Embryonic facial prominence (tissue), 1 donor: ENCODE data around the gene UBAP2.

Source experiments
- DNase-seq: peaks from one replicate; pipeline ENCODE4 v3.0.0-alpha.2; 2016; ENCODE audit errors: extremely low spot score

The UBAP2 gene

DNA sequence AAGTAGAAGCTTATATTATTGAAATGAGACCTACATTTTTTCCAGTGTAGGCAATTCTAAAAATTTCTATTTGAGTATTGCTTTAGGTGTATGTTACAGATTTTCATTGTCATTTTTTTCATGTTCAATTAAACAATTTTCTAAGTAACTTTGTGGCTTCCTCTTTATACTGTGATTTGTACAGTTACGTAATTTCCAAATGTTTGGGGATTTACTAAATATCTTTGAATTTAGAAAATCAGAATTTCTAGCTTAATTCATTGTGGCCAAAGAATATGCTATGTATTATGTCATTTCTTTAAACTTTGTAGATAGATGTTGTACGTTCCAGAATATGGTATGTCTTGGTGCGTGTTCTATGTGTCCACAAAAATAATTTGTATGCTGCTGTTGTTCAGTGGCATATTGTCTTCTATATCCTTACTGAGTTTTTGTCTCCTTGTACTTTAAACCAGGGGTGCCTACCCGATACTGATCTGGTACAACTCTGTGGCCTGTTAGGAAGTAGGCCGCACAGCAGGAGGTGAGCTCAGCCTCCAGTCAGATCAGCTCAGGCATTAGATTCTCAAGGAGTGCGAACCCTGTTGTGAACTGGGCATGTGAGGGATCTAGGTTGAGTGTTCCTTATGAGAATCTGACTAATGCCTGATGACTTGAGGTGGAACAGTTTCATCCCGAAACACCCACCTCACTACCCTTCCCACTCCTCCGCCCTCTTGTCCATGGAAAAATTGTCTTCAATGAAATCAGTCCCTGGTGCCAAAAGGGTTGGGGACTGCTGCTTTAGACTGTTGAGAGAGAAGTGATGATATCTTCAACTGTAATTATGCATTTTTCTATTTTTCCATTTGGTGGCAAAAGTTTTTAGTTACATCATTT lies 168.2 kb downstream of the UBAP2 start:
- no peak for DNase-seq

GRCh38 chr9:33878691-33879366 lies 169.9 kb downstream of the UBAP2 start:
- DNase-seq = no peak

- no peak for DNase-seq
These were observed 170.8 kb downstream of the UBAP2 start for GRCh38 chr9:33877727-33878489.
